ENCODE measurements around the gene NTRK3. TPM values are rescaled to one million over a fixed set of nuclear protein-coding genes. Genes with fewer than 3 reads are reported as not detected.

The NTRK3 gene
- total RNA-seq, 1 donor from 2014 or later, result 1.1 TPM

DNA sequence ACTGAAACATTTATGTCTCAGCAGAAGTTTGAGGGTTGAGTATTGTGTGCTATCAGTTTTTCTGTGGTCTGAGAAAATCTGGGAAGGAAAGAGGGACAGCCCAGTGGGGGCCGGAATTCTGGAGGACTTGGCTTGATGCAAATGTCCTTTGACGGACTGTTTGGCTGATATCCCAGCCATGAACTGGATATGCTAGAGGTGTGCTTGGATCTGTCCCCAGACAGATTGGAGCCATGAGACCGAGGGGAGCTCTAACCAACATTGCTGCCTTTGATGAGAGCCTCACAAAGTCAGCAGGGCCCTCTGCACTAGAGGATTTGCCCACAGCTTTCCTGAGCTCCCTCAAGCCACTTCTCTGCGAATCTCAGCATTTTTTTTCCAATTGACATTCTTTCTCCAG is 405.6 kb downstream of the NTRK3 start:
- Mint-ChIP-seq H3K9me3 (no peaks in the 10 kb centered on the region), H3K36me3 (ENCODE audit: low read depth) (no peaks in the 10 kb centered on the region), H3K27ac (ENCODE audit: unreplicated experiment) (no peak overlapping the region), H3K27me3 (ENCODE audit: low read depth) (peaks cover 41% of the 10 kb centered on the region), H3K4me3 (no peak overlapping the region), H3K4me1 (no peaks in the 10 kb centered on the region)
- TF ChIP-seq, protein P1, sequence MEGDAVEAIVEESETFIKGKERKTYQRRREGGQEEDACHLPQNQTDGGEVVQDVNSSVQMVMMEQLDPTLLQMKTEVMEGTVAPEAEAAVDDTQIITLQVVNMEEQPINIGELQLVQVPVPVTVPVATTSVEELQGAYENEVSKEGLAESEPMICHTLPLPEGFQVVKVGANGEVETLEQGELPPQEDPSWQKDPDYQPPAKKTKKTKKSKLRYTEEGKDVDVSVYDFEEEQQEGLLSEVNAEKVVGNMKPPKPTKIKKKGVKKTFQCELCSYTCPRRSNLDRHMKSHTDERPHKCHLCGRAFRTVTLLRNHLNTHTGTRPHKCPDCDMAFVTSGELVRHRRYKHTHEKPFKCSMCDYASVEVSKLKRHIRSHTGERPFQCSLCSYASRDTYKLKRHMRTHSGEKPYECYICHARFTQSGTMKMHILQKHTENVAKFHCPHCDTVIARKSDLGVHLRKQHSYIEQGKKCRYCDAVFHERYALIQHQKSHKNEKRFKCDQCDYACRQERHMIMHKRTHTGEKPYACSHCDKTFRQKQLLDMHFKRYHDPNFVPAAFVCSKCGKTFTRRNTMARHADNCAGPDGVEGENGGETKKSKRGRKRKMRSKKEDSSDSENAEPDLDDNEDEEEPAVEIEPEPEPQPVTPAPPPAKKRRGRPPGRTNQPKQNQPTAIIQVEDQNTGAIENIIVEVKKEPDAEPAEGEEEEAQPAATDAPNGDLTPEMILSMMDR (conservative IDR thresholded peaks at IDR 0.05), result no peak
- no peak for DNase-seq (ENCODE audit: low read depth, low spot score)

DNA sequence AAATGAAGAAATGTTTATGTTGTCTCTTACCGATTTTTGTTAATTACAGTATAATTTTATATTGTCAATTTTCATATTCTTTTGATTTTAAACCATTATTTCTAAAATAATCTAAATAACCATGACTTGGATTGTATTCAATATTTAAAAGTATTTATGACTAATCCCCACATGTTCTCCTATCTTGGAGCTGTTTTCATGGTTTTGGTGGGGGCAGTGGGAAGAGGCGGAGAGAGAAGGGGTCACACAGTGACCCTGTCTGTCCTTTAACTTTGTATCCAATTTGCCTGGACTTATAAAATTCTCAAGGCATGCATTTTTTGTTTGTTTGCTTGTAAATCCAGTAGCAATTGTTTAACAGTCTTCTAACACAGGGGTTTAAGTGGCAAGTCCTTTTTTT is 407.4 kb downstream of the NTRK3 start:
- no peak for DNase-seq (ENCODE audit: low read depth, low spot score)
- H3K4me3 Mint-ChIP-seq, result no peak overlapping the region
- H3K9me3 Mint-ChIP-seq, result no peaks in the 10 kb centered on the region
- H3K36me3 Mint-ChIP-seq (ENCODE audit: low read depth), result no peaks in the 10 kb centered on the region
- TF ChIP-seq, protein P1 (conservative IDR thresholded peaks at IDR 0.05), result no peak
- peaks cover 33% of the 10 kb centered on the region for H3K27me3 Mint-ChIP-seq (ENCODE audit: low read depth)
- no peak overlapping the region for H3K27ac Mint-ChIP-seq (ENCODE audit: unreplicated experiment)
- no peaks in the 10 kb centered on the region for H3K4me1 Mint-ChIP-seq

DNA sequence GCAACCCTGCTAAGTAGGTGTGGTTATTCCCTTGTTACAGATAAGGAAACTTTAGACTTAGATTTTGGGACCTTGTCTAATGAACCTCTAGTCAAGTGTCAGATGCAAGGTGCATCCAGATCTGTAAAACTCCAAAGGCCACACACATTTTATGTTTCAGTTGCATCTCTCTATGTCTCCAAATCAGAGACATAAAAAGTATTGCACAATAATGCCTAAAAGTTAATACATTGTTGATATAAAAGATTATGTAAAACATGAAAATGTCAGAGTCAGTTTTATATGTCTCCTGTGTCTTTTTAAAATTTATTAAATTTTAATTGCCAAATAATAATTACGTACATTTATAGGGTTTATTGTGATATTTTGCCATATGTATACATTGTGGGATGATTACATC is 408.5 kb downstream of the NTRK3 start:
- peaks cover 27% of the 10 kb centered on the region for H3K27me3 Mint-ChIP-seq (ENCODE audit: low read depth)
- H3K27ac Mint-ChIP-seq (ENCODE audit: unreplicated experiment), result no peak overlapping the region
- H3K4me3 Mint-ChIP-seq, result no peak overlapping the region
- H3K9me3 Mint-ChIP-seq, result no peaks in the 10 kb centered on the region
- H3K36me3 Mint-ChIP-seq (ENCODE audit: low read depth), result no peaks in the 10 kb centered on the region
- DNase-seq (ENCODE audit: low read depth, low spot score), result no peak
- TF ChIP-seq, protein P1 (conservative IDR thresholded peaks at IDR 0.05), result no peak
- no peaks in the 10 kb centered on the region for H3K4me1 Mint-ChIP-seq

DNA sequence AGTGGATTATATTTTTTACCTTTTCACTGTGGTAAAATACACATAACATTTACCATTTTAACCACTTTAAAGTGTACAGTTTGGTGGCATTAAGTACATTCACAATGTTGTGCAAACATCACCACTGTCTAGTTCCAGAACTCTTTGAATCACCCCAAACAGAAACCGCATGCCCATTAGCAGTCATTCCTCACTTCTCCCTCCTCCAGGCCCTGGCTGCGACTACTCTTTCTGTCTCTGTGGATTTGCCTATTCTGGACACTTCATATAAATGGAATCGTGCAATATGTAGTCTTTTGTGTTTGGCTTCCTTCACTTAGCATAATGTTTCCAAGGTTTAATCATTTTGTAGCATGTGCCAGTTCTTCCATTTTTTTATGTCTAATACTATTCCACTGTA is 409.8 kb downstream of the NTRK3 start:
- DNase-seq (ENCODE audit: low read depth, low spot score), result no peak
- H3K27me3 Mint-ChIP-seq (ENCODE audit: low read depth), result peaks cover 18% of the 10 kb centered on the region
- no peaks in the 10 kb centered on the region for H3K4me1 Mint-ChIP-seq
- H3K27ac Mint-ChIP-seq (ENCODE audit: unreplicated experiment), result no peak overlapping the region
- no peaks in the 10 kb centered on the region for H3K9me3 Mint-ChIP-seq
- no peak overlapping the region for H3K4me3 Mint-ChIP-seq
- no peaks in the 10 kb centered on the region for H3K36me3 Mint-ChIP-seq (ENCODE audit: low read depth)
- TF ChIP-seq, protein P1 (conservative IDR thresholded peaks at IDR 0.05), result no peak

DNA sequence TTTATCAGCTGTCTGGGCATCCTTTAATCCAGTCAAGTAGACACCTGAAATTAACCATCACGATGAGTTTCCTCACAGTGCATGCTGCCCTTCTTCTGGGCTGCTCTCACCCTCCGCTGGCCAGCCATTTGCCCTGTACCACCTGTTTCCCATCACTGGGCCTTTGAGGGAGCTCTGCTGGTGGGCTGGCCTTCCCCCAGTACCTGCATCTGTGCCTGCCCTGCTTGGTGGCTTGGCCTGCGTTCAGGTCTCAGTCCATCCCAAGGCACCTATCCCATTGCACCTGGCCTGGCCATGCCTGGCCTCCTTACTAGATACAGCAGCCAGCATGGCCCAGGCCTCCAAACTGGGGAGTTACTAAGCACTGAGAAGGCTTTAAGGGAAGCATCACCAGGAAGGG is 413.2 kb downstream of the NTRK3 start:
- no peaks in the 10 kb centered on the region for H3K4me1 Mint-ChIP-seq
- H3K27ac Mint-ChIP-seq (ENCODE audit: unreplicated experiment), result no peak overlapping the region
- no peak overlapping the region for H3K4me3 Mint-ChIP-seq
- H3K27me3 Mint-ChIP-seq (ENCODE audit: low read depth), result peaks cover 3% of the 10 kb centered on the region
- DNase-seq (ENCODE audit: low read depth, low spot score), result no peak
- TF ChIP-seq, protein P1 (conservative IDR thresholded peaks at IDR 0.05), result no peak
- H3K9me3 Mint-ChIP-seq, result no peaks in the 10 kb centered on the region
- H3K36me3 Mint-ChIP-seq (ENCODE audit: low read depth), result no peaks in the 10 kb centered on the region
